H1 (cell line): ENCODE measurements around the gene IQGAP1. TPM values are rescaled to one million over a fixed set of nuclear protein-coding genes. Genes with fewer than 3 reads are reported as not detected.

ENCODE experiments used
- polyA plus RNA-seq, 7 experiments: library from polyadenylated mRNA; depleted of rRNA in 3 of 7; stranded (reverse) in 5 of 7; unstranded in 2 of 7; fragments of >200 nt in 5 of 7; fragments of 200-250 nt in 2 of 7; gene quantifications; 1 replicate in 5 of 7; 2 replicates in 1 of 7; 4 replicates in 1 of 7; pipeline versions ENCODE4 v1.2.1 to v1.2.3, GENCODE V29; 2011 to 2013; ENCODE audit warnings: missing spikeins in 2 of 7, mixed read lengths in 2 of 7
- total RNA-seq: library from RNA; stranded (reverse); fragmentation: NEBNext Ultra II Directional; extraction: Animal tissue kit (Norgen Biotek cat#: 25700); gene quantifications from 2 replicates; pipeline ENCODE4 v1.2.1, GENCODE V29; 2021
- TF ChIP-seq, protein P1 (sequence below): fragments of 300-600 bp; sonication (generic); IDR thresholded peaks from 2 replicates; pipeline ENCODE4 v1.7.1; 2012; ENCODE audit warnings: low read length, moderate library complexity, mild to moderate bottlenecking, inconsistent platforms; ENCODE audit not compliant: insufficient replicate concordance

IQGAP1 gene
- total and polyA plus RNA-seq, 2 of the 8 experiments (the other 6 are each of a cell fraction or from before 2014, with no cell fraction given), result 56.0 to 138 TPM

DNA sequence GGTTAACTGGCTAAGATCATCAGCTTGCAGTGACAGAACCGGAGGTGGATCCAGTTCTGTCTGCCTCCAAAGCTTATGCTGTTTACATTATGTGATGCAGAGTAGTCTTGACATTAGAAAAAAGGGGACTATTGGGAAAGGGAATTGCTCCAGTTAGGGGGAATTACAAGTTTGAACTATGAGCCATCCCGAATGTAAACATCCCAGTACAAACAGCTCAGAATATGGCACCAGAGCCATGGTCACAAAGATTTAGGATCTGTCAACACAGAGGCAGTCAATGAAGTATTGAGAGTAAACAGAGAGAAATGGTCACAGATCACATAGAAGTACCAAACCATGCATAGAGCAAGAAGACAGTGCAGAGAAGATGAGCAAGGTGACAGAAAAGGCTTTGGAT lies 101.9 kb downstream of the IQGAP1 start (continued):
- TF ChIP-seq, protein P1, sequence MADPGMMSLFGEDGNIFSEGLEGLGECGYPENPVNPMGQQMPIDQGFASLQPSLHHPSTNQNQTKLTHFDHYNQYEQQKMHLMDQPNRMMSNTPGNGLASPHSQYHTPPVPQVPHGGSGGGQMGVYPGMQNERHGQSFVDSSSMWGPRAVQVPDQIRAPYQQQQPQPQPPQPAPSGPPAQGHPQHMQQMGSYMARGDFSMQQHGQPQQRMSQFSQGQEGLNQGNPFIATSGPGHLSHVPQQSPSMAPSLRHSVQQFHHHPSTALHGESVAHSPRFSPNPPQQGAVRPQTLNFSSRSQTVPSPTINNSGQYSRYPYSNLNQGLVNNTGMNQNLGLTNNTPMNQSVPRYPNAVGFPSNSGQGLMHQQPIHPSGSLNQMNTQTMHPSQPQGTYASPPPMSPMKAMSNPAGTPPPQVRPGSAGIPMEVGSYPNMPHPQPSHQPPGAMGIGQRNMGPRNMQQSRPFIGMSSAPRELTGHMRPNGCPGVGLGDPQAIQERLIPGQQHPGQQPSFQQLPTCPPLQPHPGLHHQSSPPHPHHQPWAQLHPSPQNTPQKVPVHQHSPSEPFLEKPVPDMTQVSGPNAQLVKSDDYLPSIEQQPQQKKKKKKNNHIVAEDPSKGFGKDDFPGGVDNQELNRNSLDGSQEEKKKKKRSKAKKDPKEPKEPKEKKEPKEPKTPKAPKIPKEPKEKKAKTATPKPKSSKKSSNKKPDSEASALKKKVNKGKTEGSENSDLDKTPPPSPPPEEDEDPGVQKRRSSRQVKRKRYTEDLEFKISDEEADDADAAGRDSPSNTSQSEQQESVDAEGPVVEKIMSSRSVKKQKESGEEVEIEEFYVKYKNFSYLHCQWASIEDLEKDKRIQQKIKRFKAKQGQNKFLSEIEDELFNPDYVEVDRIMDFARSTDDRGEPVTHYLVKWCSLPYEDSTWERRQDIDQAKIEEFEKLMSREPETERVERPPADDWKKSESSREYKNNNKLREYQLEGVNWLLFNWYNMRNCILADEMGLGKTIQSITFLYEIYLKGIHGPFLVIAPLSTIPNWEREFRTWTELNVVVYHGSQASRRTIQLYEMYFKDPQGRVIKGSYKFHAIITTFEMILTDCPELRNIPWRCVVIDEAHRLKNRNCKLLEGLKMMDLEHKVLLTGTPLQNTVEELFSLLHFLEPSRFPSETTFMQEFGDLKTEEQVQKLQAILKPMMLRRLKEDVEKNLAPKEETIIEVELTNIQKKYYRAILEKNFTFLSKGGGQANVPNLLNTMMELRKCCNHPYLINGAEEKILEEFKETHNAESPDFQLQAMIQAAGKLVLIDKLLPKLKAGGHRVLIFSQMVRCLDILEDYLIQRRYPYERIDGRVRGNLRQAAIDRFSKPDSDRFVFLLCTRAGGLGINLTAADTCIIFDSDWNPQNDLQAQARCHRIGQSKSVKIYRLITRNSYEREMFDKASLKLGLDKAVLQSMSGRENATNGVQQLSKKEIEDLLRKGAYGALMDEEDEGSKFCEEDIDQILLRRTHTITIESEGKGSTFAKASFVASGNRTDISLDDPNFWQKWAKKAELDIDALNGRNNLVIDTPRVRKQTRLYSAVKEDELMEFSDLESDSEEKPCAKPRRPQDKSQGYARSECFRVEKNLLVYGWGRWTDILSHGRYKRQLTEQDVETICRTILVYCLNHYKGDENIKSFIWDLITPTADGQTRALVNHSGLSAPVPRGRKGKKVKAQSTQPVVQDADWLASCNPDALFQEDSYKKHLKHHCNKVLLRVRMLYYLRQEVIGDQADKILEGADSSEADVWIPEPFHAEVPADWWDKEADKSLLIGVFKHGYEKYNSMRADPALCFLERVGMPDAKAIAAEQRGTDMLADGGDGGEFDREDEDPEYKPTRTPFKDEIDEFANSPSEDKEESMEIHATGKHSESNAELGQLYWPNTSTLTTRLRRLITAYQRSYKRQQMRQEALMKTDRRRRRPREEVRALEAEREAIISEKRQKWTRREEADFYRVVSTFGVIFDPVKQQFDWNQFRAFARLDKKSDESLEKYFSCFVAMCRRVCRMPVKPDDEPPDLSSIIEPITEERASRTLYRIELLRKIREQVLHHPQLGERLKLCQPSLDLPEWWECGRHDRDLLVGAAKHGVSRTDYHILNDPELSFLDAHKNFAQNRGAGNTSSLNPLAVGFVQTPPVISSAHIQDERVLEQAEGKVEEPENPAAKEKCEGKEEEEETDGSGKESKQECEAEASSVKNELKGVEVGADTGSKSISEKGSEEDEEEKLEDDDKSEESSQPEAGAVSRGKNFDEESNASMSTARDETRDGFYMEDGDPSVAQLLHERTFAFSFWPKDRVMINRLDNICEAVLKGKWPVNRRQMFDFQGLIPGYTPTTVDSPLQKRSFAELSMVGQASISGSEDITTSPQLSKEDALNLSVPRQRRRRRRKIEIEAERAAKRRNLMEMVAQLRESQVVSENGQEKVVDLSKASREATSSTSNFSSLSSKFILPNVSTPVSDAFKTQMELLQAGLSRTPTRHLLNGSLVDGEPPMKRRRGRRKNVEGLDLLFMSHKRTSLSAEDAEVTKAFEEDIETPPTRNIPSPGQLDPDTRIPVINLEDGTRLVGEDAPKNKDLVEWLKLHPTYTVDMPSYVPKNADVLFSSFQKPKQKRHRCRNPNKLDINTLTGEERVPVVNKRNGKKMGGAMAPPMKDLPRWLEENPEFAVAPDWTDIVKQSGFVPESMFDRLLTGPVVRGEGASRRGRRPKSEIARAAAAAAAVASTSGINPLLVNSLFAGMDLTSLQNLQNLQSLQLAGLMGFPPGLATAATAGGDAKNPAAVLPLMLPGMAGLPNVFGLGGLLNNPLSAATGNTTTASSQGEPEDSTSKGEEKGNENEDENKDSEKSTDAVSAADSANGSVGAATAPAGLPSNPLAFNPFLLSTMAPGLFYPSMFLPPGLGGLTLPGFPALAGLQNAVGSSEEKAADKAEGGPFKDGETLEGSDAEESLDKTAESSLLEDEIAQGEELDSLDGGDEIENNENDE, result no peak
